MM.1S (cell line): Measurements from ENCODE around the gene ESYT3.

Source experiments
- DNase-seq: peaks from one replicate; pipeline ENCODE4 v3.0.0-alpha.2; 2015
- H2AFZ ChIP-seq: fragments of 300-600 bp; sonication (generic); 2 replicates; pipeline ENCODE4 v1.6.0; 2016; ENCODE audit warnings: antibody characterized with exemption, low read length
- H3F3A ChIP-seq: fragments of 300-600 bp; sonication (generic); 2 replicates; pipeline ENCODE4 v1.6.1; 2016; ENCODE audit warnings: mild to moderate bottlenecking, antibody characterized with exemption, low read length, moderate library complexity, mixed read lengths; ENCODE audit not compliant: insufficient read depth
- H3K27ac ChIP-seq: fragments of 300-600 bp; sonication (generic); 2 replicates; pipeline ENCODE4 v1.5.1; 2016; ENCODE audit warnings: mild to moderate bottlenecking, low read length
- H3K27me3 ChIP-seq: fragments of 300-600 bp; sonication (generic); replicated peaks from 2 replicates; pipeline ENCODE4 v1.6.0; 2016; ENCODE audit warnings: low read length; ENCODE audit not compliant: insufficient read depth
- H3K36me3 ChIP-seq: fragments of 300-600 bp; sonication (generic); replicated peaks from 2 replicates; pipeline ENCODE4 v1.6.1; 2016; ENCODE audit warnings: mild to moderate bottlenecking, low read length, mixed read lengths; ENCODE audit not compliant: insufficient read depth
- H3K4me1 ChIP-seq: fragments of 300-600 bp; sonication (generic); 2 replicates; pipeline ENCODE4 v1.6.1; 2016; ENCODE audit warnings: low read length, mixed read lengths
- H3K4me2 ChIP-seq: fragments of 300-600 bp; sonication (generic); 2 replicates; pipeline ENCODE4 v1.6.0; 2016; ENCODE audit warnings: low read depth, low read length
- H3K4me3 ChIP-seq: fragments of 300-600 bp; sonication (generic); 2 replicates; pipeline ENCODE4 v1.5.1; 2016; ENCODE audit warnings: low read length, mixed read lengths
- H3K79me2 ChIP-seq: fragments of 300-600 bp; sonication (generic); 2 replicates; pipeline ENCODE4 v1.6.1; 2016; ENCODE audit warnings: mixed run types, low read length, mixed read lengths
- H3K9ac ChIP-seq: fragments of 300-600 bp; sonication (generic); 2 replicates; pipeline ENCODE4 v1.6.1; 2016; ENCODE audit warnings: low read length, mixed read lengths
- H3K9me2 ChIP-seq: fragments of 300-600 bp; sonication (generic); replicated peaks from 2 replicates; pipeline ENCODE4 v1.6.1; 2016; ENCODE audit warnings: mild to moderate bottlenecking, low read length, mixed read lengths; ENCODE audit not compliant: insufficient read depth
- H3K9me3 ChIP-seq: fragments of 300-600 bp; sonication (generic); replicated peaks from 2 replicates; pipeline ENCODE4 v1.6.1; 2016; ENCODE audit warnings: mild to moderate bottlenecking, low read length, mixed read lengths; ENCODE audit not compliant: insufficient read depth
- H4K20me1 ChIP-seq: fragments of 300-600 bp; sonication (generic); 2 replicates; pipeline ENCODE4 v1.6.1; 2016; ENCODE audit warnings: mild to moderate bottlenecking, low read length, moderate library complexity, mixed read lengths; ENCODE audit not compliant: insufficient read depth
- CTCF ChIP-seq: fragments of 300-600 bp; sonication (generic); IDR thresholded peaks from 2 replicates; pipeline ENCODE4 v1.5.1; 2016; ENCODE audit warnings: antibody characterized with exemption, low read length, mixed read lengths
- EZH2 ChIP-seq: fragments of 300-600 bp; sonication (generic); optimal IDR thresholded peaks from 2 replicates; pipeline ENCODE3; 2017; ENCODE audit warnings: low read depth, mild to moderate bottlenecking, antibody characterized with exemption, low read length, mixed read lengths
- EZH2phosphoT487 ChIP-seq: fragments of 300-600 bp; sonication (generic); IDR thresholded peaks from 2 replicates; pipeline ENCODE4 v1.6.1; 2018; ENCODE audit warnings: antibody characterized with exemption, low read length

ESYT3 gene

DNA sequence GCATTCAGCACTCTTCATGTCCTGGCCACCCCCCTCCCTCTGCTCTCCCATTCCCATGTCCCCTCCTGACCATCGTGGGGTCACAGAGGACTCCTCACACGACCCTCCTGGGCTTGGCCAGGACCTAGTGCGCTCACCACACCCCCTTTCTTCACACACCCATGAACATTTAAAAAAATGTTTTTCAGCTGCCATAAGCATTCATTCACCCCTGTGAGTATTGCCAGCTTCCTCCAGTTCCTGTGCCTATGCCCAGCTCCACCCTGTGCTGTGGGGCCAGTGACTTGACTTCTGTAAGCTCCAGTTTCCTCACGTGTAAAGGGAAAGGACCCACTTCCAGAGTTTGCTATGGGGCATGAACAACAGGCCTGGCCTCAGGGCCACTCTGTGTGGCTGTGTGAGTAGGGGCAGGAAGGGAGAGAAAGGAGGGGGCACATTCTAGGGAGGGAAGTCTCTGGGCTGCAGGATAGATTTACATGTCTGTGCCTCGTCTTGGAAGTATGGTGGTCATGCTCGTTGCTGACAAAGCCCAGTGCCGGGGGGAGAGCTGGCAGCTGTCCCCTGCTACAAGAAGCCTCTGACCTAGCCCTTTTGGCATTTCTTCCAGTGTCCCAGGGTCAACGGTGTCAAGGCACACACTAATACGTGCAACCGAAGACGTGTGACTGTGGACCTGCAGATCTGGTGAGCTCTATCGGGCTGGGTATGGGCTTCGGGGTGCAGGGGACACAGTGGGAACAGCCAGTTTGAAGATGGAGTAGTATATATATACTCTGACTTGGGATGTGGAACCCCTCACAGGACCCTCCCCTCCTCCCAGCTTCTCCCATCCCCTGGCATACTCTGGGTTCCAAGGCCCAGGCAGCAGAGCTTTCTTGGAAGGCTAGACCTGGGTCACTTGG is 22.8 kb downstream of the ESYT3 start:
- no peak for DNase-seq
- Histone ChIP-seq H3K4me1 (no peaks in the 10 kb centered on the region), H3K36me3 (no peaks in the 10 kb centered on the region), H3K9ac (no peak overlapping the region), H3K9me2 (no peaks in the 10 kb centered on the region), H3K79me2 (no peaks in the 10 kb centered on the region), H3K4me3 (no peak overlapping the region), H3K27me3 (no peaks in the 10 kb centered on the region), H3K27ac (no peak overlapping the region), H4K20me1 (no peaks in the 10 kb centered on the region), H2AFZ (no peak overlapping the region), H3K9me3 (no peaks in the 10 kb centered on the region), H3F3A (no peaks in the 10 kb centered on the region), H3K4me2 (no peak overlapping the region)
- TF ChIP-seq EZH2phosphoT487 = no peak
- TF ChIP-seq CTCF = no peak
- no peak for TF ChIP-seq EZH2

DNA sequence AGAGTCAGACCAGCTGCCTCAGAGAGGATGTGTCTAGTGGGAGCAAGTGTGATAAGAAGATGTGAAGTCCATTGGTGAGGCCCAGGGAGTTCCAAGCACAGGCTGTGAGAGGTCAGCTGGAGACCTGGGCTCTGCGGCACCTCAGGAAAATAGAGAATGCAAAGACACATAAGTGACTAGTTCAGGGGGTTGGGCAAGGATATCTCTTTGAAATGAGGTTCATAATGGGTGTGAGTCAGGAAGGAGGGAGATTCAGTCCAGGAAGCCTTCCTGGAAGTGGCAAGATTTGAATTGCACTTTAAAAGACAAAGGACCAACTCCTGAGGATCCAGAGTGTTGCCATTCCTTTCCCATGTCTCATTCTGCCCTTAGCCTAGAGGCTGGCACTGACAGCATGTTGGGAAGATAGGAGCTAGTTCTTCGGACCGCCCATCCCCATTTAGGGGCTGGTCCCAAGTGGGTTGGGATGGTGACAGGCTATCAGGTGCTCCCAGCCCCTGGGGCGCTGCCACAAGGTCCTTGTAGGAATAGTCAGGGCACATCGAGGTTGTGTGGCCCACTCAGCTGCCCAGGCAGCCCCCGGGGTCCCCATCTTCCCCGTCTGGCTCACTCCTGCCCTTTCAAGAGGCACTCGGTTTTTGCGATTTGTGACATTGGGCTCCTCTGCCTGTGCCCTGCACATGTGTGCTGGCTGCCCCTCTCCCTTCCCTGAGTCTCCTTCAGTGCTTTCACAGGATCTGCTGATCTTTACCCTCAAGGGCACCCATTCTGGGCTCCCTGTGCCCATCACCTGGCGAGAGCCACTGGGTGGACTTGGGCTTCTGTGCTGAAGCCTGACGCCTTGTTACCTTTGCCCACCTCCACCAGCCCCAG is 23.7 kb downstream of the ESYT3 start:
- Histone ChIP-seq H3K4me1 (no peaks in the 10 kb centered on the region), H3K4me2 (no peak overlapping the region), H3K27me3 (no peaks in the 10 kb centered on the region), H2AFZ (no peak overlapping the region), H3K4me3 (no peak overlapping the region), H3F3A (no peaks in the 10 kb centered on the region), H3K9ac (no peak overlapping the region), H3K27ac (no peak overlapping the region), H3K9me2 (no peaks in the 10 kb centered on the region), H3K36me3 (no peaks in the 10 kb centered on the region), H3K9me3 (no peaks in the 10 kb centered on the region), H3K79me2 (no peaks in the 10 kb centered on the region), H4K20me1 (no peaks in the 10 kb centered on the region)
- TF ChIP-seq EZH2 = no peak
- TF ChIP-seq EZH2phosphoT487 = no peak
- no peak for TF ChIP-seq CTCF
- DNase-seq = no peak

GRCh38 chr3:138458774-138459499 is 24.5 kb downstream of the ESYT3 start:
- Histone ChIP-seq H3F3A (no peaks in the 10 kb centered on the region), H4K20me1 (no peaks in the 10 kb centered on the region), H3K27me3 (no peaks in the 10 kb centered on the region), H3K4me3 (no peak overlapping the region), H3K9ac (no peak overlapping the region), H3K9me3 (no peaks in the 10 kb centered on the region), H3K27ac (no peak overlapping the region), H2AFZ (no peak overlapping the region), H3K4me2 (no peak overlapping the region), H3K79me2 (no peaks in the 10 kb centered on the region), H3K9me2 (no peaks in the 10 kb centered on the region), H3K4me1 (no peaks in the 10 kb centered on the region), H3K36me3 (no peaks in the 10 kb centered on the region)
- TF ChIP-seq EZH2phosphoT487 (no peak), EZH2 (no peak), CTCF (no peak)
- no peak for DNase-seq
